GM21528 (cell line): ENCODE measurements around the gene CFAP251.
"Not testable (repeated sequence)": the region's sequence is repeated elsewhere in the genome, so short reads cannot be mapped to it uniquely, and the experiment has no call there.

Source experiments
- ATAC-seq: cut with Tn5 transposase; IDR thresholded peaks from one replicate; pipeline ENCODE4 v1.9.1; 2021; ENCODE audit warnings: mild to moderate bottlenecking, moderate library complexity; ENCODE audit not compliant: unreplicated experiment, low FRiP score

The CFAP251 gene

GRCh38 chr12:121905746-121906145, 12.6 kb upstream of the CFAP251 start:
- no peak for ATAC-seq

GRCh38 chr12:121908702-121909101, 9.7 kb upstream of the CFAP251 start:
- ATAC-seq = no peak

- ATAC-seq = no peak
These were observed 6.4 kb upstream of the CFAP251 start for GRCh38 chr12:121911824-121912585.

GRCh38 chr12:121915841-121916321, 2.5 kb upstream of the CFAP251 start:
- no peak for ATAC-seq

- ATAC-seq = no peak
These were observed 1.7 kb upstream of the CFAP251 start for GRCh38 chr12:121916719-121917118.

GRCh38 chr12:121918679-121919038, 267 bp downstream of the CFAP251 start:
- ATAC-seq = peak; percentile 40

GRCh38 chr12:121921066-121921465, 2.7 kb downstream of the CFAP251 start:
- no peak for ATAC-seq

- ATAC-seq = no peak
These were observed 6.9 kb downstream of the CFAP251 start for GRCh38 chr12:121925358-121925695.

GRCh38 chr12:121926874-121927706, 8.7 kb downstream of the CFAP251 start:
- no peak for ATAC-seq

GRCh38 chr12:121927813-121928212, 9.4 kb downstream of the CFAP251 start:
- no peak for ATAC-seq

GRCh38 chr12:121929545-121929944, 11.2 kb downstream of the CFAP251 start:
- ATAC-seq = not testable (repeated sequence)

GRCh38 chr12:121930862-121931261, 12.5 kb downstream of the CFAP251 start:
- no peak for ATAC-seq

GRCh38 chr12:121932176-121932536, 13.8 kb downstream of the CFAP251 start:
- ATAC-seq = no peak

- ATAC-seq = no peak
These were observed 14.6 kb downstream of the CFAP251 start for GRCh38 chr12:121932914-121933521.

GRCh38 chr12:121933522-121934308, 15.3 kb downstream of the CFAP251 start:
- no peak for ATAC-seq

GRCh38 chr12:121934309-121934664, 15.9 kb downstream of the CFAP251 start:
- no peak for ATAC-seq

- ATAC-seq = no peak
These were observed 19.3 kb downstream of the CFAP251 start for GRCh38 chr12:121937654-121938053.

GRCh38 chr12:121939186-121939585, 20.8 kb downstream of the CFAP251 start:
- ATAC-seq = no peak

GRCh38 chr12:121939992-121940766, 21.8 kb downstream of the CFAP251 start:
- no peak for ATAC-seq

- no peak for ATAC-seq
These were observed 23.8 kb downstream of the CFAP251 start for GRCh38 chr12:121942145-121942718.
